ENCODE data around the gene MLPH.

MLPH gene

GRCh38 chr2:237527233-237527632, 40.2 kb downstream of the MLPH start:
- DNase-seq = no peak

- no peak for DNase-seq
Observed at GRCh38 chr2:237527766-237528165, 40.7 kb downstream of the MLPH start.

- DNase-seq = no peak
Observed at GRCh38 chr2:237529452-237530402, 42.7 kb downstream of the MLPH start.

GRCh38 chr2:237530472-237531433, 43.7 kb downstream of the MLPH start:
- no peak for DNase-seq

GRCh38 chr2:237532160-237532559, 45.1 kb downstream of the MLPH start:
- no peak for DNase-seq

- no peak for DNase-seq
Observed at GRCh38 chr2:237533668-237534161, 46.7 kb downstream of the MLPH start.

GRCh38 chr2:237534380-237534779, 47.3 kb downstream of the MLPH start:
- DNase-seq = no peak

- DNase-seq = no peak
Observed at GRCh38 chr2:237535385-237536082, 48.5 kb downstream of the MLPH start.

GRCh38 chr2:237536083-237536415, 49.0 kb downstream of the MLPH start:
- DNase-seq = no peak

GRCh38 chr2:237536617-237537016, 49.6 kb downstream of the MLPH start:
- no peak for DNase-seq

- no peak for DNase-seq
Observed at GRCh38 chr2:237538001-237538720, 51.1 kb downstream of the MLPH start.

GRCh38 chr2:237538901-237539300, 51.9 kb downstream of the MLPH start:
- DNase-seq = no peak

- no peak for DNase-seq
Observed at GRCh38 chr2:237539681-237540080, 52.6 kb downstream of the MLPH start.

GRCh38 chr2:237540223-237540775, 53.2 kb downstream of the MLPH start:
- no peak for DNase-seq

- DNase-seq = no peak
Observed at GRCh38 chr2:237540823-237541222, 53.8 kb downstream of the MLPH start.

GRCh38 chr2:237541243-237541642, 54.2 kb downstream of the MLPH start:
- no peak for DNase-seq

GRCh38 chr2:237542001-237542704, 55.1 kb downstream of the MLPH start:
- no peak for DNase-seq

GRCh38 chr2:237546040-237546875, 59.2 kb downstream of the MLPH start:
- no peak for DNase-seq

- no peak for DNase-seq
Observed at GRCh38 chr2:237546876-237547395, 59.9 kb downstream of the MLPH start.

GRCh38 chr2:237547841-237548416, 60.9 kb downstream of the MLPH start:
- DNase-seq = no peak

Data from NK-92 treated with Interleukin-12 subunit alpha and Interleukin-12 subunit beta, amount 100 ng/mL, for 24 hours (cell line).